Activated T-helper 17 cell treated with anti-CD3 and anti-CD28 coated beads, Interleukin-2, amount 50 U/mL, for 72 hours (primary cell): Measurements from ENCODE around the gene RAET1L. TPM values are rescaled to one million over a fixed set of nuclear protein-coding genes. Genes with fewer than 3 reads are reported as not detected.

ENCODE experiments used
- ATAC-seq: fragments of 150-1000 bp; cut with Tn5 transposase; replicated peaks from 2 replicates; pipeline ENCODE4 v1.10.0; 2021; ENCODE audit warnings: mild to moderate bottlenecking, moderate library complexity
- H3K27ac Mint-ChIP-seq: one replicate; pipeline ENCODE4 v1.8.0; 2022; ENCODE audit warnings: mixed read lengths
- H3K27me3 Mint-ChIP-seq: one replicate; pipeline ENCODE4 v1.8.0; 2022; ENCODE audit warnings: mixed read lengths
- H3K36me3 Mint-ChIP-seq: one replicate; pipeline ENCODE4 v1.8.0; 2022; ENCODE audit warnings: low read depth, mild to moderate bottlenecking, mixed read lengths
- H3K4me1 Mint-ChIP-seq: one replicate; pipeline ENCODE4 v1.8.0; 2022; ENCODE audit warnings: mixed read lengths
- H3K4me3 Mint-ChIP-seq: one replicate; pipeline ENCODE4 v1.8.0; 2022; ENCODE audit warnings: mild to moderate bottlenecking, mixed read lengths
- H3K9me3 Mint-ChIP-seq: one replicate; pipeline ENCODE4 v1.8.0; 2022; ENCODE audit warnings: mixed read lengths
- total RNA-seq, 2 donors: library from RNA; stranded (reverse); gene quantifications; one replicate each; pipeline ENCODE4 v1.2.3, GENCODE V29; 2022

RAET1L gene
- total RNA-seq, 2 donors from 2014 or later: not detected

DNA sequence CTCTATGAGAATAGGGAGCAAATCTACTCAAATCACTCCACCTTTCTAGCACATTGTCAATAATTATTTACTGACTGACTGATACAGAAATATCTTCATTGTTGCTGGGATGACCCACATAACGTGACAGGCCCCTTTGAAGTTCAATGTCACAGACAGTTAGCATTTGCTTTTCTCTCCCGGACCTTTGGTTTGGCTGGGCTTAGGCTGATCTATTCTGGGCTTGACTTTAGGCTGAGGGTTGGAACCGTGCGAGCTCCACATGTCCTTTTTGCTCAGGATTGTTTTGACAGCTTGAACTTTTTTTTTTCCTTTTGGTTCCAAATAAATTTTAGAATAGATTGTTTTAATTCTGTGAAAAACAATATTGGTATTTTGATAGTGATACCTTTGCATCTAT, 31.6 kb upstream of the RAET1L start:
- Mint-ChIP-seq H3K27ac (no peak overlapping the region), H3K36me3 (no peaks in the 10 kb centered on the region), H3K27me3 (peaks cover 51% of the 10 kb centered on the region), H3K4me3 (no peak overlapping the region), H3K9me3 (no peaks in the 10 kb centered on the region), H3K4me1 (peaks cover 9% of the 10 kb centered on the region)
- no peak for ATAC-seq

DNA sequence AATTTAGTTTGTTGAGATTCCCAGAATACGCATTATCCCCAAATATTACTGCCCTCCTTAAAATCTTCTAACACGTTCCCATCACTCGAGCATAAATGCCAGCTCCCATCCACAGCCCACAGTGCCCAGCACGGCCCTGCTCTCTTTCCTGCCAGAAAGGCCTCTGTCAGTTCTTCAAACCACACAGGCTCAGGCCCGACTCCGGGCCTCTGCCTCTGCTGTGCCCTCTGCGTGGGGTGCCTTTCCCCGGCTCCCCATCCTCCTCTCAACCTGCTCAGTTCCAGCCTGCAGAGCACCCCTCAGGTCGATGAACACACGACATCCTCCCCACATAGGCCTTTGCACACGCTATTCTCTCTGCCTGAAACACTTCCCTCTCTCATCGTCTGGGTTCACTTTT, 30.8 kb upstream of the RAET1L start:
- no peaks in the 10 kb centered on the region for H3K9me3 Mint-ChIP-seq
- H3K36me3 Mint-ChIP-seq: no peaks in the 10 kb centered on the region
- H3K4me1 Mint-ChIP-seq: peaks cover 9% of the 10 kb centered on the region
- H3K27ac Mint-ChIP-seq: no peak overlapping the region
- H3K27me3 Mint-ChIP-seq: peaks cover 51% of the 10 kb centered on the region
- no peak for ATAC-seq
- no peak overlapping the region for H3K4me3 Mint-ChIP-seq

DNA sequence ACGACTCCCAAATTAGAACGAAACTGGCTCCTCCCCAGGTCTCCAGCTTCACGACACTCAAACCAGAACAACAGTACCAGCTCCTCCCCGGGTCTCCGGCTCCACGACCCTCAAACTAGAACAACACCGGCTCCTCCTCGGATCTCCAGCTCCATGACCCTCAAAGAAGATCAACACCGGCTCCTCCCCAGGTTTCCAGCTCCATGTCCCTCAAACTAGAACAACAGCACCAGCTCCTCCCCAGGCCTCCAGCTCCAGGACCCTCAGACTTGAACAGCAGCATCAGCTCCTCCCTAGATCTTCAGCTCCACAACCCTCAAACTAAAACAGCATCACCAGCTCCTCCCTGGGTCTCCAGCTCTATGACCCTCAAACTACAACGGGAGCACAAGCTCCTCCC, 29.8 kb upstream of the RAET1L start:
- Mint-ChIP-seq H3K27me3 (peaks cover 59% of the 10 kb centered on the region), H3K4me3 (no peak overlapping the region), H3K27ac (no peak overlapping the region), H3K36me3 (no peaks in the 10 kb centered on the region), H3K4me1 (peaks cover 3% of the 10 kb centered on the region), H3K9me3 (no peaks in the 10 kb centered on the region)
- ATAC-seq: no peak

DNA sequence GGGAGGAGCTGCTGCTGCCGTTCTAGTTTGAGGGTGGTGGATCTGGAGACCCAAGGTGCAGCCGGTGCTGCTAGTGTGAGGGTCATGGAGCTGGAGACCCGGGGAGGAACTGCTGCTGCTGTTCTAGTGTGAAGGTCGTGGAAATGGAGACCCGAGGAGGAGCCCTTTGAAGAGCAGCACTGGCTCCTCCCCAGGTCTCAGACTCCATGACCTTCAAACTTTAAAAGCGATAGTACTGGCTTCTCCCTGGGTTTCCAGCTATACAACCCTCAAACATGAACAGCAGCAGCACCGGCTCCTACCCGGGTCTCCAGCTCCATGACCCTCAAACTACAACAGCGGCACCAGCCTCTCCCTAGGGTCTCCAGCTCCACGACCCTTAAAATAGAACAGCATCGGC, 28.1 kb upstream of the RAET1L start:
- H3K27ac Mint-ChIP-seq: no peak overlapping the region
- H3K27me3 Mint-ChIP-seq: peaks cover 57% of the 10 kb centered on the region
- H3K36me3 Mint-ChIP-seq: no peaks in the 10 kb centered on the region
- no peaks in the 10 kb centered on the region for H3K4me1 Mint-ChIP-seq
- no peak for ATAC-seq
- H3K9me3 Mint-ChIP-seq: no peaks in the 10 kb centered on the region
- no peak overlapping the region for H3K4me3 Mint-ChIP-seq

DNA sequence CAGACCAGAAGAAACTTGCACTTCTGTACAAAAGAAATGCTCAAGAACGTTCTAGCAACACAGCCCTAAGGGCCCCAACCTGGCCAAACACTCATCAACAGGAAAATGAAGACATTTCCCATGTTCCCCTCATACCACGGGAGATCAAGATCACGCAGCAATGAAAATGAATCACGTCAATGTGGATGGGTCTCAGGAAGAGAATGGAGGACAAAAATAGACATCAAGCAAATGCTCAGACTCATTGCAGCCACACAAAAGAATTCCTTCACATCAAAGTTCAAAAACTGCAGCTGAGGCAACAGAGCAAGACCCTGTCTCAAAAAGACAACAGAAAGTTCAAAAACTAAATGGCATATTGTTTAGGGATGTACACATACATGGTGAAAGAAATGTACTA, 25.5 kb upstream of the RAET1L start:
- no peaks in the 10 kb centered on the region for H3K9me3 Mint-ChIP-seq
- H3K27me3 Mint-ChIP-seq: peaks cover 62% of the 10 kb centered on the region
- H3K4me3 Mint-ChIP-seq: no peak overlapping the region
- no peaks in the 10 kb centered on the region for H3K4me1 Mint-ChIP-seq
- no peaks in the 10 kb centered on the region for H3K36me3 Mint-ChIP-seq
- ATAC-seq: no peak
- H3K27ac Mint-ChIP-seq: no peak overlapping the region

DNA sequence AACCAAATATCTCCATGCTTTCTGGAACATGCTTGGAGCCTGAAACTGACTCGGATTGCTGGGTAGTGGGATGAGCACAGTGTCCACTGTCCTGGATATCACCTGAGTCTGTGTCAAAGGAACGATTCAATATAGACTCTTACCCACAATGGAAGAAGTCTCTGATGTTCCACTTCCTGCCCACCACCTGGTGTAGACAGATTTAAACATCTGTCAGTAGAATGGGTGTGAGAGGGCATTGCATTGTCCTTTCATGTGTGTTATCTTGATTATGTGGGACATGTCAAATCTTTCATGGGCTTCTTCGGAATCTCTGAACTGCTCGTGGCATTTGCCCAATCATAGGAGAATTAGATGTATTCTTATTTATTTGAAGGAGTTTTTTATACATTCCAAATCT, 22.8 kb upstream of the RAET1L start:
- Mint-ChIP-seq H3K4me3 (no peak overlapping the region), H3K27me3 (peaks cover 51% of the 10 kb centered on the region)

DNA sequence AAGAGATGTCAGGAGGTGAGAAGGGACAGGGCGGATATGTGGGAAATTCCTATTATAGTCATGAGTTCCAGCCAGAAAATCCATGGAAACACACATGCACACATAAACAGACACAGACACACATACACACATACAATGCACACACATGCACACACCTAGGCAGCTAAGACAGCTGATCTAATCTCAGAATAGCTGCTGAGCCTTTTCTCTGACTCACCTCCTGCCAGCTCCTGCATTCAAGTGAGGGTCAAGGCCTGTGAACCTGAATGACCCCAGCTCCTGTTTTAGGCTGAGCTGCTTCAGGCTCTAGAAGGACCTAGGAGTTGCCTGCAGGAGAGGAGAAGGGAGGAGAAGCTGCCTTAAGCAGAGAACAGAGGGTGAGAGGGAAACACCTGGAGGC, 21.6 kb upstream of the RAET1L start:
- Mint-ChIP-seq H3K9me3 (no peaks in the 10 kb centered on the region), H3K4me1 (no peaks in the 10 kb centered on the region), H3K4me3 (no peak overlapping the region), H3K36me3 (no peaks in the 10 kb centered on the region), H3K27ac (no peak overlapping the region), H3K27me3 (peaks cover 43% of the 10 kb centered on the region)
- no peak for ATAC-seq

More for the DNA sequence above, 22.8 kb upstream of the RAET1L start:
- Mint-ChIP-seq H3K27ac (no peak overlapping the region), H3K4me1 (no peaks in the 10 kb centered on the region), H3K9me3 (no peaks in the 10 kb centered on the region), H3K36me3 (no peaks in the 10 kb centered on the region)
- no peak for ATAC-seq

DNA sequence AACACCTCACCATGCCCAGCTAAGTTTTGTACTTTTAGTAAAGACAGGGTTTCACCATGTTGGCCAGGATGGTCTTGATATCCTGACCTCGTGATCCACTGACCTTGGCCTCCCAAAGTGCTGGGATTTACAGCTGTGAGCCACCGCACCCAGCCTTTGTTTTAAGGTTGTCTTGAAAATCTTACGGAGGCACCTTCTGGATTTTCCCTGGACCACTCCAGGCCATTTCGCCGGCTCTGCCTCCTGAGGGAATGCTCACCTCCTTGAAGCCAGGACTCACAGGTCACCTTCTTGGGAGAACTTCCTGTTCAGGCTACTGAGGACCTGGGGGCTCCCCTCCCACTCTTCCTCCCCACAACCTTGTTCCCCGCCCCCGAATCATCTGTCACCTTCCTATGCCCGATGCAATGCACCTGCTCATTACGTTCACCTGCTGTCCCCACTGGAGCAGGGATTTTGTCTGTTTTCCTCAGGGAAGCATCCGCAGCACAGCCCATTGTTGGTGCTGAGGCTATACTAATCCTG, 19.4 kb upstream of the RAET1L start:
- Mint-ChIP-seq H3K27me3 (peaks cover 52% of the 10 kb centered on the region), H3K4me1 (no peaks in the 10 kb centered on the region), H3K27ac (no peak overlapping the region), H3K9me3 (no peaks in the 10 kb centered on the region), H3K4me3 (no peak overlapping the region), H3K36me3 (no peaks in the 10 kb centered on the region)
- no peak for ATAC-seq

DNA sequence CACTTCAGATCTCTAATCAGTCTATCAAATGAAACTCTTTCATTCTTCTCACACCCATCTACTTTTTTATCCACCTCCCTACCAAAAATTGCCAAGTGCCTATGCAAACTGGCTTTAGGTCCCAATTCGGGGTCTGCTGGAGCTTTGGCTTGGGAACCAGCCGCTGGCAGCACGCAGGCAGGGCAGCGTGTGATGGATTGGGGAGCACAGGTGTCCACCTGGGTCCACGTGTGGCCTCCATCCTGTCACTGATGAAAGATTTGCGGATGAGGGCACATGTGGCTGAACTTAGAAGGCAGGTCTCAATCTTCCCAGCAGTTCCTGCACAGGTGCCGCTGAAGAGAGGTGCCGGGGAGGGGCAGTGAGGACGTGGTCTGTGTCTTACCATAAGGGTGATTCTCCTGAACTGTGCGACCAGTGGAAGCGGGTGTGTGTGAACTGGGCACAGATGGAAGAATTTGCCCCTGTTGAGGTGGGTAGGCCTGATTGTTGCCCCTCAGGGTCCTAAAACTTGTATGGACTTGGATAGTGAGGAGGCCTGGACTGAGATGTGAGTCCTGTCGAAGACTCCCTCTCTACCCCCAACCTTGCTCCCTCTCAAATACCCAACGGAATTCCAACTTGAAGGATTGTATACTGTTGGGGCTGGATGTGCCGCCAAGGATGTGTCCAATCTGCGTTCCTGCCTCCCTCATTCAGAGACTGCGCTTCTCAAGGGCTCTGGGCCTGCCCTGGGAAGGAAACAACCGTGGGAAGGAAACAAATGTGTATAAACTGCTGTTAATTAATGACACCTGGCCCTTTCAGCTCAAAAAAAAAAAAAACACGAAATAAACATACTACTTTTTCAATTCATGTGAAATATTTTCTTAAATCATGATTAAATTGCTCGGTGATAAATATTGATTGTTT, 18.4 kb upstream of the RAET1L start:
- H3K4me1 Mint-ChIP-seq: no peaks in the 10 kb centered on the region
- H3K27me3 Mint-ChIP-seq: peaks cover 61% of the 10 kb centered on the region
- H3K36me3 Mint-ChIP-seq: no peaks in the 10 kb centered on the region
- no peak overlapping the region for H3K4me3 Mint-ChIP-seq
- no peak overlapping the region for H3K27ac Mint-ChIP-seq
- no peaks in the 10 kb centered on the region for H3K9me3 Mint-ChIP-seq
- ATAC-seq: no peak

DNA sequence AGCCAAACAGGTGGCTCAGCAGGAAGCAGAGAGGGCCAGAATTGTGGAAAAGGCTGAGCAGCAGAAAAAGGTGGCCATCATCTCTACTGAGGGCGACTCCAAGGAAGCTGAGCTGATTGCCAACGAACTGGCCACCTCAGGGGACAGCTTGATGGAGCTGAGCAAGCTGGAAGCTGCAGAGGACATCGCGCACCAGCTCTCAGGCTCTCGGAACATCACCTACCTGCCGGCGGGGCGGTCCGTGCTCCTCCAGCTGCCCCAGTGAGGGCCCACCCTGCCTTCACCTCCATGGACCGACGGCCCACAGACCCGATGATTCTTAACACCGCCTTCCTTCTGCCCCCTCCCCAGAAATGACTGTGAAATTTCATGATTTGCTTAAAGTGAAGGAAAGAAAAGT, 17.8 kb upstream of the RAET1L start:
- H3K9me3 Mint-ChIP-seq: no peaks in the 10 kb centered on the region
- ATAC-seq: no peak
- H3K4me1 Mint-ChIP-seq: no peaks in the 10 kb centered on the region
- H3K27me3 Mint-ChIP-seq: peaks cover 64% of the 10 kb centered on the region
- no peak overlapping the region for H3K27ac Mint-ChIP-seq
- H3K4me3 Mint-ChIP-seq: no peak overlapping the region
- no peaks in the 10 kb centered on the region for H3K36me3 Mint-ChIP-seq

DNA sequence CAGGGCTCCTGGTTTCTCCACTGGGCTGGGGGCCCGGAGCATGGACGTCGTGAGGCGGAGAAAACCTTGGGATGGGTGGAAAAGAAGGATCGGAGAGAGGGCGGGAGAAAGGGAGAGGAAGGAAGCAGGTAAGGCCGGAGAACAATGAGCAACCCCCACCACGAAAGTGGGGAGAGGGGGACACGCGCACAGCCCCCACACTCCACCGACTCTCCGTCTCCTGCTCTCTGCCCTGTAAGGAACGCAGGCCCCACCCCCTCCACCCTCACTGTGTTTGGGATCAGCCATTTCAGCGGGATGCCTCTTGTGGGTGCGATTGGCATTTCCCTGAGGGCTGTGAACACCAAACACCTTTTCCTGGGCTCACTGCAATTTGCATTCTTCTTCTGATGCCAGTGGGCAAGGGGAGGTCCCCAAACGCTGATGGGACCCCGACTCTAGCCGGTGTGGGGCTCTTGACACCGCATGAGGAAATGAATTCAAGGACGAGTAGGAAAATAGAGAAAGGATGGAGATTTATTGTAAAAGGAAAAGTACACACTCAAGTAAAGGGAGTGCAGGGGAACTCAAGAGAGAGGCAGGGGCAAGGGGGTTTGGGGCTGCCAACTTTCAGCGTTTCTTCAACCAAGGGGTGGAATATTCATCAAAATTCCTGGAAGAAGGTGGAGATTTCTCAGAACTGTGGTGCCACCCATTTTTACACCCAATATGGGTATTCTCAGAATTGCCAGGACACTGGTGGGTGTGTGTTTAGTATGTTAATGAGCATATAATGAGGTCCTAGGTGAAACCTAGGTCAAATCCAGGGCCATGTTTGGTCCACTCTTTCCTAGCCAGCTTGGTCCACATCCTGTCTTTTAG, 13.1 kb upstream of the RAET1L start:
- no peak for ATAC-seq
- Mint-ChIP-seq H3K27ac (no peak overlapping the region), H3K27me3 (peaks cover 68% of the 10 kb centered on the region)

DNA sequence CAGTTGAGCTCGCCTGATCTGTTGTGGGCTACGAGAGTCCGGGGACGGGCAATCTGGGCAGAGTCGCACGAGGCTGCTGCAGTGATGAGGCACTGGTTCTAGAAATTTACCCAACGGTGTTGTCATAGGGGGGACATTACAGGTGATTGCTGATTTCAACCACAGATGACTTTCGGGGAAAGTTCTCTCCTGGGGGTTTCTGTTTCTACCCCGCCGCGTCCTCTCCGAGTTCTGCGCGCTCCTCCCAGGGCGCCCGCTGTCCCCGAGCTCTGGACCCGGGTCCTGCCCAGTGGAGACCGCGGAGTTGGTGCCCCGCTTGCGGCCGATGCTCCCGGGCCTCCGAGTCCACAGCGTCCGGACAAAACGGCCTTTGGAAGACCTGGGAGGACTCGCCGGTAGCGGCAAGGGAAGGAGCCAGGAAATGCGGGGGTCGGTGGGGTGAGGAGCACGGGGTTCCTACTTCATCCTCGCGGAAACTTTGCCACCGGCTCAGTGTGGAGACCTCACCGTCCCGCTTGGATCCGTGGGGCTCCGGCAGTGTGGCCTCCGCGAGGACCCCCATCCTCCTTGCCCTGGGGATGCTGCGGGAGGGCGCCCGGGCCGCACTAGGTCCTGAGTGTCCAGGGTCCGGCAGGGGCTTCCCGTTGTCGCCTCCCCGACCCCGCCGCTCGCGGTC, 12.3 kb upstream of the RAET1L start:
- ATAC-seq: peak; percentile 32
- peak overlapping the region; percentile 59 for H3K4me3 Mint-ChIP-seq
- H3K36me3 Mint-ChIP-seq: peaks cover 6% of the 10 kb centered on the region
- H3K27ac Mint-ChIP-seq: no peak overlapping the region
- H3K9me3 Mint-ChIP-seq: no peaks in the 10 kb centered on the region
- H3K4me1 Mint-ChIP-seq: peaks cover 7% of the 10 kb centered on the region
- H3K27me3 Mint-ChIP-seq: peaks cover 71% of the 10 kb centered on the region

More for the DNA sequence above, 13.1 kb upstream of the RAET1L start:
- Mint-ChIP-seq H3K9me3 (no peaks in the 10 kb centered on the region), H3K4me3 (no peak overlapping the region), H3K4me1 (peaks cover 7% of the 10 kb centered on the region), H3K36me3 (peaks cover 6% of the 10 kb centered on the region)

DNA sequence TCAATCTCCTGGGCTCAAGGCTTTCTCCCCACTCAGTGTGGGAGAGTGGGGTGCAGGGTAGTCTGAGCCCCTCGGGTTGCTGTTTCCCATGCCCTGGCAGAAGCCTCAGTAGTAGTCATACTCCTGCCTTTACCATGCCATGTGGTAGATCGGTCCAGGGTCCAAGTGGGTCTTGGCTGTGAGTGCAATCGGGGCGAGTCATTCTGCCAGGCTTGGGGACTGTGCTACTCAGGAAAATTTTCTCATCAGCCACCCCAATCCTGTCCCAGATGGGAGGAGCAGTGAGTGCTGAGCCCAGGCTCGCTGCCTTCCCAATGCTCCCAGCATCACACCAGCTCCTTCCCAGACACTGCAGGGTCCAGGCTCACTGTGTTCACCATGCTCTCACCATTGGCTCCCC, 10.7 kb upstream of the RAET1L start:
- Mint-ChIP-seq H3K27me3 (peaks cover 62% of the 10 kb centered on the region), H3K27ac (no peak overlapping the region), H3K4me3 (no peak overlapping the region), H3K4me1 (peaks cover 7% of the 10 kb centered on the region), H3K36me3 (peaks cover 6% of the 10 kb centered on the region), H3K9me3 (no peaks in the 10 kb centered on the region)
- no peak for ATAC-seq

DNA sequence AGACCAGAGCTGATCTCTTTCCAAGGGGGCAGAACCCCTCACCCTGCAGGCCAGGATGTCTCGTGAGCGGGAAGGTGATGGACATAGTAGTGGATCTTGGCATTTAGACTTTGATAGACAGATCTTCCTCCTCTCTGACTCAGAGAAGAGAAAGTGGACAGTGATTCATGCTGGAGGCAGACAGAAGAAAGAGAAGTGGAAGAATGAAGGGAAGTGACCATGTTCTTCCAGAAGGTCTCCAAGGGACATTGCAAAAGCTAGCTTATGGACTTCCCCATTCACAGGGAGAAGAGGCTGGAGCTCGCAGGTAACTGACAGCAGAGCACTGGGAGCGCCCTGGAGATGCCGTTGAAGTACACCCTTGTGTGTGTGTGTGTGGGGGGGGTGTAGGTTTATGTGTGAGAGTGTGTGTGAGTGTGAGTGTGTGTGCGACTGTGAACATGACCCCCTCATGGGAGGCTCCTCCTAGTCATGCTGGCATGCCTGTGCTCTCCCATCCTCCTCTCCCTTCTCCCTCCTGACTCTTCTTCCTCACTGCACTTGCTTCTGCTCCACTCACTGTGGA, 8.0 kb upstream of the RAET1L start:
- no peak overlapping the region for H3K27ac Mint-ChIP-seq
- H3K9me3 Mint-ChIP-seq: no peaks in the 10 kb centered on the region
- peaks cover 7% of the 10 kb centered on the region for H3K4me1 Mint-ChIP-seq
- peaks cover 6% of the 10 kb centered on the region for H3K36me3 Mint-ChIP-seq
- H3K27me3 Mint-ChIP-seq: peaks cover 35% of the 10 kb centered on the region
- ATAC-seq: no peak
- no peak overlapping the region for H3K4me3 Mint-ChIP-seq
